Epithelial cell of proximal tubule (primary cell): Measurements from ENCODE around the gene MTMR6. TPM values are rescaled to one million over a fixed set of nuclear protein-coding genes. Genes with fewer than 3 reads are reported as not detected.

Source experiments
- DNase-seq: peaks from one replicate; pipeline ENCODE4 v3.0.0-alpha.2; 2011; ENCODE audit warnings: low read depth
- H3K4me3 ChIP-seq: 2 replicates; pipeline ENCODE4 v1.5.1; 2011; ENCODE audit warnings: low read depth, mild to moderate bottlenecking, low read length
- total RNA-seq: library from RNA; depleted of rRNA; stranded (reverse); fragments of >200 nt; gene quantifications from 2 replicates; pipeline ENCODE4 v1.2.3, GENCODE V29; 2015
- TF ChIP-seq, protein P1 (sequence below): conservative IDR thresholded peaks from 2 replicates; pipeline ENCODE4 v1.5.1; 2012; ENCODE audit warnings: low read depth, mild to moderate bottlenecking, low read length

Gene MTMR6
- total RNA-seq, 1 donor from 2014 or later, result 21.7 TPM

DNA sequence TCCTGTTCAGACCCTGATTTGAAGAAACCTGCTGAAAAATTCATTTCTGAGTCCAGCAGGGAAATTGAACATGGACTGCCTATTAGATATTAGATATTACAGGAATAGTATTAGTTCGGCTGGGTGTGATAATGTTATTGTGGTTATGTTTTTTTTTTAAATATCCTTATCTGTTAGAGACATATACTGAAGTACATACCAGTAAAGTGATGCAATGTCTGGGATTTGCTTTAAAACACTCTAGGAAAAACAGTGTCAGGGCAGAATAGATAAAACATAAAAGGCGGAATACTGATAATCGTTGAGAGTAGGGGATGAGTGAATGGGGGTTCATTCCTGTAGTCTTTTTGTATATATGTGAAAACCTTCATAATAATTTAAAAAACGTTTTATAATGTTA lies 86.5 kb downstream of the MTMR6 start:
- TF ChIP-seq, protein P1, sequence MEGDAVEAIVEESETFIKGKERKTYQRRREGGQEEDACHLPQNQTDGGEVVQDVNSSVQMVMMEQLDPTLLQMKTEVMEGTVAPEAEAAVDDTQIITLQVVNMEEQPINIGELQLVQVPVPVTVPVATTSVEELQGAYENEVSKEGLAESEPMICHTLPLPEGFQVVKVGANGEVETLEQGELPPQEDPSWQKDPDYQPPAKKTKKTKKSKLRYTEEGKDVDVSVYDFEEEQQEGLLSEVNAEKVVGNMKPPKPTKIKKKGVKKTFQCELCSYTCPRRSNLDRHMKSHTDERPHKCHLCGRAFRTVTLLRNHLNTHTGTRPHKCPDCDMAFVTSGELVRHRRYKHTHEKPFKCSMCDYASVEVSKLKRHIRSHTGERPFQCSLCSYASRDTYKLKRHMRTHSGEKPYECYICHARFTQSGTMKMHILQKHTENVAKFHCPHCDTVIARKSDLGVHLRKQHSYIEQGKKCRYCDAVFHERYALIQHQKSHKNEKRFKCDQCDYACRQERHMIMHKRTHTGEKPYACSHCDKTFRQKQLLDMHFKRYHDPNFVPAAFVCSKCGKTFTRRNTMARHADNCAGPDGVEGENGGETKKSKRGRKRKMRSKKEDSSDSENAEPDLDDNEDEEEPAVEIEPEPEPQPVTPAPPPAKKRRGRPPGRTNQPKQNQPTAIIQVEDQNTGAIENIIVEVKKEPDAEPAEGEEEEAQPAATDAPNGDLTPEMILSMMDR, result no peak
- H3K4me3 ChIP-seq, result no peak overlapping the region
- no peak for DNase-seq

DNA sequence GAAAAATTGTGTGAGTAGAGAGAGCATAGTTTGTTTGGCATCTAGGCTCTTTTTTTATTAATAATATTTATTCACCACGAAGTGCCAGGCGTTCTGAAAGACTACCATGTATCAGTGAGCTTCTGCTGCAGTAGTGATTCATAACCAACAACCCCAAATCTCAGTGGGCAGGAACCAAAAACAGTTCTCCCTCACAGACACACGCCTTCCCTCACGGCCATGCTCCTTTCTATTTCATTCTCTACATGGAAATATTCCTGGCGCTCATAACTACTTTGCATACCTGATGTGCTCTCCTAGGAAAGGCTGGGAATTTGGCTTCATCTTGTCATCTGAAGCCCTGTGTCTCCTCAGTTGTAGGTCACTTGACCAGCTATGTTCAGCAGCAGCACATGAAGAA lies 88.6 kb downstream of the MTMR6 start:
- no peak for DNase-seq
- no peak overlapping the region for H3K4me3 ChIP-seq
- TF ChIP-seq, protein P1, result no peak

DNA sequence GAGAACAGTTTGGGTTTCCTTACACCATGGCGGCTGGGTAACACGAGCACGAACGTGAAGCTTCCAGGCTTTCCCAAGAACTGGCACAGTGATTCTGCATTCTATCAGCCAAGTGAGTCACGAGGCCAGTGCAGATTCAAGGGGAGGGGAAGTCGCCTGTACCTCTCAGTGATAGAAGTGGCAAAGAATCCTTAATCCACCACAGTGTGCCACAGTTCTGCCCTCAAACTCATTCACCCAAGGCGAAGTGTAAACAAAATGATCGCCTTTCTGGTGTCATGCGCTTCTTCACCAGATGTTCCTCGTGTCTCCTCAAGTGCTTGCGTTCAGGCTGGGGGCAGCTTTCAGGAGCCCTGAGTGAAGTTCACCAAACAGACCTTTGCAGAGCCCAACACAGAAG lies 90.3 kb downstream of the MTMR6 start:
- TF ChIP-seq, protein P1, result no peak
- no peak for DNase-seq
- no peak overlapping the region for H3K4me3 ChIP-seq

Other genes starting within 250 kb of the MTMR6 start
- 0.14 and 0.23 TPM in 2 replicates for gene PABPC3, start 191.4 kb downstream of the MTMR6 start, total RNA-seq
- gene AMER2, start 115.2 kb downstream of the MTMR6 start, total RNA-seq, result 0.29 TPM in 1 of 2 replicates, not detected in the other
- 50.7 and 74.9 TPM in 2 replicates for gene NUP58, start 14.1 kb upstream of the MTMR6 start, total RNA-seq
- gene ATP8A2, start 84.5 kb upstream of the MTMR6 start, total RNA-seq, result 2.2 and 3.2 TPM in 2 replicates